ENCODE measurements around the gene SYN1.

The SYN1 gene

GRCh38 chrX:47572773-47573340 lies 46.8 kb downstream of the SYN1 start:
- DNase-seq (ENCODE audit: low read depth) = no peak

DNA sequence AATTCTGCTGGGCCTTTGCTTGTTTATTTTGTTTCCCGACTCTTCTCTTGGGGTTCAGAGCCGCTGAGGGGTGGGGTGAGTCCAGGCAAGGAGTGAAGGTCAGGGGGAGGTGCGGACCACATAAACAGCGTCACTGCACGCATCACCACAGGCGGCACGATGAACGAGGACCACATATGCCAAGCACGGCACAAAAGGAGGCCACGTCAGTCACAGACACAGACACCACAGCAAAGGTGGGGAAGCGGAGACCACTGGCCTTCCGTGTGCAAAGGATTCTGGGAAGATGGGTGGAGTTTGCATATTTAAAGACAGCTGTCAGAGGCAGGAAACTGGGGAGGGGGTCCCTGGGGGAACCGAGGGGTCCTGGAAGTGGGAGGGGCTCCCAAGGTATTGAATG lies 47.8 kb downstream of the SYN1 start:
- DNase-seq (ENCODE audit: low read depth) = no peak

DNA sequence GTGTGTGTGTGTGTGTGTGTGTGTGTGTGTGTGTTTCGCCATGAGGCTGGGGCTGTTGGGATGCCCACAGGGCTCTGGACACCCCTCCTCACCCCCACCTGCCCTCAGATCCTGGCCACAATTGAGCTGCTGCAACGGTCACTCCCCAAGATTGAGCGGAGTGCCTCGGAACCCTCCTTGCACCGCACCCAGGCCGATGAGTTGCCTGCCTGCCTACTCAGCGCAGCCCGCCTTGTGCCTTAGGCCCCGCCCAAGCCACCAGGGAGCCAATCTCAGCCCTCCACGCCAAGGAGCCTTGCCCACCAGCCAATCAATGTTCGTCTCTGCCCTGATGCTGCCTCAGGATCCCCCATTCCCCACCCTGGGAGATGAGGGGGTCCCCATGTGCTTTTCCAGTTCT lies 48.4 kb downstream of the SYN1 start:
- DNase-seq (ENCODE audit: low read depth) = no peak

DNA sequence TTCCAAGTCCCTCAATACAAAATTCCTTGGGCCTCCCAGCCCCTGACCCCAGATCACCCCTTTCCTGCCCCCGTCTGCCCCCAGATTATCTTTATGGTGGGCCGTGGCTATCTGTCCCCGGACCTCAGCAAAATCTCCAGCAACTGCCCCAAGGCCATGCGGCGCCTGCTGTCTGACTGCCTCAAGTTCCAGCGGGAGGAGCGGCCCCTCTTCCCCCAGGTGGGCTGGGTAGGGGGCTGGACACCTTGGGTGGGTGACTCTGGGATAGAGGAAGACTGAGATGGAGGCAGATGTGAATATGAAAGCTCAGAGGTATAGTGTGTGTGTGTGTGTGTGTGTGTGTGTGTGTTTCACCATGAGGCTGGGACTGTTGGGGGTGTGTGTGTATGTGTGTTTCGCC lies 48.9 kb downstream of the SYN1 start:
- no peak for DNase-seq (ENCODE audit: low read depth)

DNA sequence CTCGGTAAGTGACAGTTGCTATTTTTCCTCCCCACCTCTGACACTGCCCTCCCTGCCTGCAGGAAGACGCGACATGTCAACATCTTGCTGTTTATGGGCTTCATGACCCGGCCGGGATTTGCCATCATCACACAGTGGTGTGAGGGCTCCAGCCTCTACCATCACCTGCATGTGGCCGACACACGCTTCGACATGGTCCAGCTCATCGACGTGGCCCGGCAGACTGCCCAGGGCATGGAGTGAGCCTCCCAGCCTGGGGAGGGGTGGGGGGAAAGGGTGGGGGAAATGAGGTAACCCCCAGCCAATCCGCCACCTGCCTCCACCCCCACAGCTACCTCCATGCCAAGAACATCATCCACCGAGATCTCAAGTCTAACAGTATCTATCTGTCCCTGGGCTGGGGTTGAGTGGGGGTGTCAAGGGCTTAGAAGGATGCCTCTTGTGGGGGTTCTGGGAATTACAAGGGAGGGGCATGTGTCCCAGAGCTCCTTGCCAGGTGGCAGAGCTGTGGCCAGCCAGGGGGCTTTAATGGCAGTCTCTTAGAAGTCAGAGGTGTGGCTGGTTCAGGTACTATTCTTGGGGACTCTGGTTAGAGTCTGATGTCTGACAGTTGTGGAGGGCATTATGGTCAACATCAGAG lies 50.9 kb downstream of the SYN1 start:
- DNase-seq (ENCODE audit: low read depth) = no peak

- DNase-seq (ENCODE audit: low read depth) = no peak
These were observed 52.8 kb downstream of the SYN1 start for GRCh38 chrX:47566841-47567240.

DNA sequence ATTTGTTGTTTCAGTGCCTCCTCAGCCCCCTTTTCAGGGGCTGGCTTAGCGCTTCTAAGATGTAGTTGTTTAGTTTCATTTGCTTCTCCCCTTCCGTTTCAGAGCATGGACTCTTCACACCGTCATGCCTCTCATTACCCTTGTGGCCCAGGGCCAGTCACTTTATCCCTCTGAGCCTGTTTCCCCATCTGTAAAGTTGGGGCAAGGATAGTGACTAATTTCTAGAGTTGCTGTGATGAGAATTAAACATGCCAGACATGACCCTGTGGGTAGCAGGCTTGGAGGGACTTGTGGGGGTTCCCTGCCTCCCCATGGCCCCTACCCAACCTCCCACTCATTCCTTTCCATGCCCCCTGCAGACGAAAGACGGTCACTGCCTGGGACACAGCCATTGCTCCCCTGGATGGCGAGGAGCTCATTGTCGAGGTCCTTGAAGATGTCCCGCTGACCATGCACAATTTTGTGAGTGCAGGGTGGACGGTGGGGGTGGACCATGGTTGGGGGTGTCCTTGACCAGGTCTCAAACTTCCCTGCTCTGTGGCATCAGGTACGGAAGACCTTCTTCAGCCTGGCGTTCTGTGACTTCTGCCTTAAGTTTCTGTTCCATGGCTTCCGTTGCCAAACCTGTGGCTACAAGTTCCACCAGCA lies 55.1 kb downstream of the SYN1 start:
- no peak for DNase-seq (ENCODE audit: low read depth)

GRCh38 chrX:47563801-47564315 lies 55.8 kb downstream of the SYN1 start:
- no peak for DNase-seq (ENCODE audit: low read depth)

GRCh38 chrX:47562615-47563243 lies 56.9 kb downstream of the SYN1 start:
- DNase-seq (ENCODE audit: low read depth) = no peak

DNA sequence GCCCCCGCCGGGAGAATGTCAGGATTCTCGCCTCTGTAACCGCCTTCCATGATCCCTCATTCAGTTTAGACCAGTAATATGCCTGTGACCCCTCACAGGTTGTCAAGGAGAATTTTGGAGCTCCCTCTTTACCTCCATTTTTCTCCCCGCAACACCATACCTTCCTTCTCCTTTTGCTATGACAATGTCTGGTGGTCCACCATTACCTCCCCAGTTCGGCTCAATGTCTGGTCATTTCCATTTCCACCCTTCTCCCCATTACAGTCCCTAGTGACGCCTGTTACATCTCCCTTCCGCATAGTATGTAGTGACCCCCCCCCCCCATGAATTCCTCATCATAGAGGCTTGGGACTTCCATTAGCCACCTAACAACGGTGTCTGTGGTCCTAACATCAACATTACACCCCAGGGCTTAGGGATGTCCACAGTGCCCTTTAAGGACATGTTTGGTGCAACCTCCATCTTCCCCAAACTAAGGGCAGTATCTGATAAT lies 58.0 kb downstream of the SYN1 start:
- DNase-seq (ENCODE audit: low read depth) = no peak

GRCh38 chrX:47560934-47561658 lies 58.6 kb downstream of the SYN1 start, which contains the start of gene ARAF:
Gene ARAF, plus strand, starts transcription at chrX:47561205. Its CDS starts 1,763 bp downstream, at chrX:47562968.
- peak; percentile 80 for DNase-seq (ENCODE audit: low read depth)

DNA sequence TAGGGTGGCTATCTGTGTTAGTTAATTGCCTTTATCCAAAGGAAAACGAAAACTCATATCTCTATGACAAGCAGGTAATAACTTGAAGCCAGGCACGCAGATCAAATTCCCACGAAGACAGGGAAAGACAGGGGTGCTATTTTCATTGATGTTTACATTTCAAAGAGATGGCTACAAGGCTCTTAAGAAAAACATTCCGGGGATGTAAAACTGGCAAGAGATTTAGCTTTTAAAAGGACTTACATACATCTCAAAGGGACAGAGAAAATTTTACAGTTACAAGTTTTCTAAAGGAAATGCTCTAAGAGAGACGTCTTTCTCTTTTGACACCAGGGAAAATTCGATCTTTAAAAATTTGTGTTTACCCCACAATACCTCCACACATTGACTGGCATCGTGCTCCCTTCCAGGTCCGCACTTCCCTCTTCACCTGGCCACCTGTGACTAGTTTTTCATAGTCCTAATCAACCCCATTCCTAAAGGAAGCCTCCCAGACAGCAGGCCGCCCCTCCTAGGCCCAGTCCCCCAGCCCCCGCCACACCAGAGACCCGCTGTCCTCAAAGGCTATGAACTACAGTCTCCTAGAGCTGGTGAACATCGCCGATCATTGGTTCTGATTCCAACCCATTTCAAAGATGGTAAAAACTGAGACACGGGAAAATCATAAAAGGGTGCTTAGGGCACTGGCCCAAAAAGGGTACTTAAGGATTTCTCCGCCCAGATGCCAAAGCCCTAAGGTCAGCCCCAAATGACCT lies 59.3 kb downstream of the SYN1 start:
- DNase-seq (ENCODE audit: low read depth) = no peak

DNA sequence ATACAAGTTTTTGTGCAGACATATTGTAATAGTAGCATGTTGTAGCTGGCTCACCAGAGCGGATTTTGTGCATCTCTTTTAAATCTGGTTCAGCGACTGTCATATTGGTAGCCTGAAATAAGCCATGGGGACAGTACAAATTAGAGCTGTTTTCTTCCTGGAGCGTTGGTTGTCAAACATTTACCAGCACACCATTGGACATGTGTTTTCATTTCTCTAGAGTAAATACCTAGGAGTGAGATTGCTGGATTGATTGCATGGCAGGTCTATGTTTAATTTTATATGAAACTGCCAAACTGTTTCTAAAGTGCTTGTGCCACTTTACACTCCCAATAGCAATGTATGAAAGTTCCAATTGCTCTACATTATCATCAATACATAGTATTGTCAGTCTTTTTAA lies 61.2 kb downstream of the SYN1 start:
- no peak for DNase-seq (ENCODE audit: low read depth)

- peak; percentile 64 for DNase-seq (ENCODE audit: low read depth)
These were observed 63.5 kb downstream of the SYN1 start for GRCh38 chrX:47556045-47556623.

- no peak for DNase-seq (ENCODE audit: low read depth)
These were observed 76.2 kb downstream of the SYN1 start for GRCh38 chrX:47543496-47543895.

DNA sequence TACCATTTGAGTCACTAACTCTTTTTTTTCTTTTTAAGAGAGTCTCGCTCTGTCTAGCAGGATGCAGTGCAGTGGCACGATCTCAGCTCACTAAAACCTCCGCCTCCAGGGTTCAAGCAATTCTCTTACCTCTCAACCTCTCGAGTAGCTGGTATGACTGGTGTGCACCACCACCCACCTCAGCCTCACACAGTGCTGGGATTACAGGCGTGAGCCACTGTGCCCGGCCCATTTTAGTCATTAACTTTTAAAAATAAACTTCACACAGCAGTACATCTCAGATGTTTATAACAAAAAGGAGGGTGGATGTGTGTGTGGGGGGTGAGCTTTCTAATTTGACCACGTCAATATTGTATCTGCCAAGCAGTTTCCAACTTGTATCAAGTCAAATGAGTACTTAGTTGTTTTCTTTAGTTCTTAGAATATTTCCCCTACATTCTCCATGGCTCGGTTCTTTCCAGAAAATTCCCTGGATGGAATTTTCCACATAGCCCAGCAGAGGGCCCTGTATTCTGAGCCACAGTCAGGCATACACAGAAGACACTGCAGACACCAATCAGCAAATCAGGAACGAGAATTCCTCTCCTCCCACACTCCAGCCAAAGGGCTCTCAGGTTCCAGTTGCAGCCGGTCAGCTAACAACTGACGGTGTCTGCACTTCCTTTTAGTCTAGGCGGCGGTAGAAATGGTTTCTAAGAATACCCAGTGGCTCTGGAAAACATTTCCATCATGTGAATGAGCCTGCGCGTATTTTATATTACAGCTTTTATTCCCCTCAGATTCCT lies 78.7 kb downstream of the SYN1 start:
- no peak for DNase-seq (ENCODE audit: low read depth)

DNA sequence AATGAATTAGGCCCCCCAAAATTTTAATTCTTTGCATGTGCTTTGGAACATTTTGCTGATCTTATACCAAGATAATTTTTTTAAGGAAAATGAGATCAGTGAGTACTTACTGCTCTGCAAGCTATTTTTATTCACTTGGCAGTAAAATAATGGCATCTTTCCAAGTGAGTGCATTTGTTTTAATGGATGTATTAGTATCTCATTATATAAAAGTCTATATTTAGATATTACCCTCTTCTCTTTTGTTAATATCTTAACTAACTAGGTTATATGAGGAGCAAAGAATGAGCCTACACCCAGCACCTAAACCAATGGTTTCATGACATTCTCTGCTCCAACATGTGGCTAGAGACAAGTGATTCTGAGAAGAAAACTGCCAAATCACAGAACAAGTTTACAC lies 79.8 kb downstream of the SYN1 start:
- DNase-seq (ENCODE audit: low read depth) = no peak

DNA sequence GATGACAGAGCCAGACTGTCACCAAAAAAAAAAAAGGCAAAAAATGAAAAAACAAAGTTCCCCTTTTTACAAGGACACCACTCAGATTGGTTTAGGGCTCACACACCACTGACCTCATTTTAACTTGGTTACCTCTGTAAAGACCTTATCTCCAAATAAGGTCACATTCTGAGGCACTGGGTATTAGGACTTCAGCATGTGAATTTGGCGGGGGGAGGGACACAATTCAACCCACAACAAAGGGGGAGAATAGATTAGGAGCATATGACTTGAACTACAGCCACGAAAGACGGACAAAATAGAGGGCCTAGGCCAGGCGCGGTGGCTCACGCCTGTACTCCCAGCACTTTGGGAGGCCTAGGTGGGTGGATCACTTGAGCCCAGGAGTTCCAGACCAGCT lies 89.6 kb downstream of the SYN1 start:
- DNase-seq (ENCODE audit: low read depth) = no peak

GRCh38 chrX:47529548-47529947 lies 90.1 kb downstream of the SYN1 start:
- DNase-seq (ENCODE audit: low read depth) = no peak

- no peak for DNase-seq (ENCODE audit: low read depth)
These were observed 95.9 kb downstream of the SYN1 start for GRCh38 chrX:47523713-47524166.
